ENCODE measurements around the gene RHOD. TPM values are rescaled to one million over a fixed set of nuclear protein-coding genes. Genes with fewer than 3 reads are reported as not detected.

The RHOD gene
- total RNA-seq, 1 experiment from 2014 or later, result 17.1 TPM

GRCh38 chr11:67114275-67114896 lies 57.7 kb downstream of the RHOD start:
- no peaks in the 10 kb centered on the region for H3K9me3 ChIP-seq
- no peak overlapping the region for H3K4me3 ChIP-seq (ENCODE audit: low read depth, low read length)
- DNase-seq, result no peak
- H3K4me3 Mint-ChIP-seq (ENCODE audit: unreplicated experiment), result peak overlapping the region; percentile 58
- no peaks in the 10 kb centered on the region for H3K36me3 ChIP-seq (ENCODE audit: control insufficient read depth, insufficient read depth, low read length)
- no TSS peak for BruUV-seq (replicated peaks)
- peak overlapping the region; percentile 70 for H3K27ac Mint-ChIP-seq (ENCODE audit: unreplicated experiment)
- CTCF ChIA-PET, result no interaction called here
- peaks cover 14% of the 10 kb centered on the region for H3K4me1 Mint-ChIP-seq (ENCODE audit: low read depth, unreplicated experiment)
- H3K27me3 ChIP-seq (replicated peaks; ENCODE audit: control insufficient read depth, insufficient read depth, low read length), result no peaks in the 10 kb centered on the region
- H3K36me3 Mint-ChIP-seq (ENCODE audit: insufficient read depth, unreplicated experiment), result peaks cover 13% of the 10 kb centered on the region
- TF ChIP-seq CTCF (IDR thresholded peaks at IDR 0.05; ENCODE audit: insufficient read depth in 1 of 2, low read depth in 1 of 2, low read length in 1 of 2, severe bottlenecking in 1 of 2, unreplicated experiment in 1 of 2), result no peak
- H3K4me1 ChIP-seq, result peaks cover 35% of the 10 kb centered on the region
- H3K9me3 Mint-ChIP-seq (ENCODE audit: unreplicated experiment), result no peaks in the 10 kb centered on the region
- H3K27me3 Mint-ChIP-seq (ENCODE audit: insufficient read depth, unreplicated experiment), result no peaks in the 10 kb centered on the region
- intact Hi-C loops (cut with micrococcal nuclease; ENCODE audit: unreplicated experiment), result loop anchor here (2.0 to 10.0 kb wide), 2 partner anchors 58 to 390 kb away; partner anchors contain the start of genes CDK2AP2, PITPNM1 and RHOD
- POLR2A ChIA-PET, result interaction anchor here (0.6 kb wide), 1 partner anchor 126 kb away, joined by 4 read pairs; no protein-coding TSS in a partner anchor

GRCh38 chr11:67116758-67117105 lies 60.1 kb downstream of the RHOD start:
- Histone ChIP-seq H3K9me3 (no peaks in the 10 kb centered on the region), H3K36me3 (ENCODE audit: control insufficient read depth, insufficient read depth, low read length) (no peaks in the 10 kb centered on the region), H3K27me3 (replicated peaks; ENCODE audit: control insufficient read depth, insufficient read depth, low read length) (no peaks in the 10 kb centered on the region), H3K4me3 (ENCODE audit: low read depth, low read length) (no peak overlapping the region), H3K4me1 (peaks cover 41% of the 10 kb centered on the region)
- TSS peak; percentile 73 for BruUV-seq (replicated peaks)
- ChIA-PET POLR2A (no interaction called here), CTCF (interaction anchor here (0.5 to 1.0 kb wide), 5 partner anchors 22 to 1951 kb away, joined by 3 to 9 read pairs (median 3); no protein-coding TSS in a partner anchor)
- Mint-ChIP-seq H3K36me3 (ENCODE audit: insufficient read depth, unreplicated experiment) (peaks cover 35% of the 10 kb centered on the region), H3K4me3 (ENCODE audit: unreplicated experiment) (peak overlapping the region; percentile 99), H3K4me1 (ENCODE audit: low read depth, unreplicated experiment) (peaks cover 24% of the 10 kb centered on the region), H3K27ac (ENCODE audit: unreplicated experiment) (peak overlapping the region; percentile 70), H3K9me3 (ENCODE audit: unreplicated experiment) (no peaks in the 10 kb centered on the region), H3K27me3 (ENCODE audit: insufficient read depth, unreplicated experiment) (no peaks in the 10 kb centered on the region)
- DNase-seq, result no peak
- intact Hi-C loops (cut with micrococcal nuclease; ENCODE audit: unreplicated experiment), result loop anchor here (5.0 to 10.0 kb wide), 2 partner anchors 34 to 388 kb away; partner anchors contain the start of genes CDK2AP2 and PITPNM1
- TF ChIP-seq CTCF (IDR thresholded peaks at IDR 0.05; ENCODE audit: insufficient read depth in 1 of 2, low read depth in 1 of 2, low read length in 1 of 2, severe bottlenecking in 1 of 2, unreplicated experiment in 1 of 2), result no peak

- Histone ChIP-seq H3K27me3 (replicated peaks; ENCODE audit: control insufficient read depth, insufficient read depth, low read length) (no peaks in the 10 kb centered on the region), H3K36me3 (ENCODE audit: control insufficient read depth, insufficient read depth, low read length) (no peaks in the 10 kb centered on the region), H3K4me3 (ENCODE audit: low read depth, low read length) (peak overlapping the region; percentile 65), H3K9me3 (no peaks in the 10 kb centered on the region), H3K4me1 (peaks cover 45% of the 10 kb centered on the region)
- H3K27me3 Mint-ChIP-seq (ENCODE audit: insufficient read depth, unreplicated experiment), result no peaks in the 10 kb centered on the region
- no peak for DNase-seq
- BruUV-seq (replicated peaks), result no TSS peak
- H3K9me3 Mint-ChIP-seq (ENCODE audit: unreplicated experiment), result no peaks in the 10 kb centered on the region
- TF ChIP-seq CTCF (IDR thresholded peaks at IDR 0.05; ENCODE audit: insufficient read depth in 1 of 2, low read depth in 1 of 2, low read length in 1 of 2, severe bottlenecking in 1 of 2, unreplicated experiment in 1 of 2), result no peak
- ChIA-PET POLR2A (no interaction called here), CTCF (interaction anchor here (0.5 to 1.0 kb wide), 4 partner anchors 25 to 1951 kb away, joined by 3 to 9 read pairs (median 3); no protein-coding TSS in a partner anchor)
- peak overlapping the region; percentile 99 for H3K4me3 Mint-ChIP-seq (ENCODE audit: unreplicated experiment)
- peaks cover 28% of the 10 kb centered on the region for H3K4me1 Mint-ChIP-seq (ENCODE audit: low read depth, unreplicated experiment)
- peak overlapping the region; percentile 70 for H3K27ac Mint-ChIP-seq (ENCODE audit: unreplicated experiment)
- intact Hi-C loops (cut with micrococcal nuclease; ENCODE audit: unreplicated experiment), result loop anchor here (5.0 to 10.0 kb wide), 2 partner anchors 35 to 388 kb away; partner anchors contain the start of genes CDK2AP2 and PITPNM1
- H3K36me3 Mint-ChIP-seq (ENCODE audit: insufficient read depth, unreplicated experiment), result peaks cover 39% of the 10 kb centered on the region
These were observed 60.5 kb downstream of the RHOD start for GRCh38 chr11:67117176-67117575.
